ENCODE results near the gene AP2B1.
A peak's percentile ranks its signal among the peaks of the same experiment; 100 is the strongest.
"Not testable (repeated sequence)": the region's sequence is repeated elsewhere in the genome, so short reads cannot be mapped to it uniquely, and the experiment has no call there.

The AP2B1 gene

GRCh38 chr17:35587074-35587961, at the start of gene AP2B1:
AP2B1 (plus strand) TSS chr17:35587322; CDS start chr17:35594031, 6,709 bp downstream.
- in situ Hi-C loops (cut with MboI; ENCODE audit: low pct_unique_long_range_greater_than_20kb, low sequenced_read_pairs), result no loop called here

DNA sequence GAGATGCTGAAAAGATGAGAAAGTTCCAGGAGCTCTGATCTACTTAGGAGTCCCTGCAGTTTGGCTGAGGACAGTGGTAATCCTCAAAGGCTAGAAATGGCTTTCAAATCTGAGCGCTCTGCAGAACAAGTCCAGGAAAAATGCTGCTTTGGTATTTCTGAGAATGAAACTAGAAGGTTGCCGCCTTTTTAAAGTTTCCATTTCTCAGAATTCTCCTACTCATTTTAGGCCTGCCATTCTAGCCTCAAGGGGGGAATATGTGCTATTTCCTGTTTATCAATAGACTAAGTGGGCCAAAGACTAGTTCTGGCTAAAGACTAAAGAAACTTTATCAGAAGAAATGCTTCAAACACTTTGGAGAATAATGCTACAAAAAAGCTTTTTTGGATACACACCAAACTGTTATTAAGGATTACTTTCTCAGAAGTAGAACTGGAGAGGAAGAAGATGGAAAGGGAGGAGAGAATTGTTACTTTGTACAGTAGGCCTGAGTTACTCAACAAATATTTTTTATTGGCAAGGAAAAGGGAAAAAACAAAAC, 49.5 kb upstream of the AP2B1 start, which contains the start of gene SLFN12L:
SLFN12L (minus strand) TSS at position 78 of the 541 bp plus-strand sequence. CDS start 15,314 bp downstream, outside the sequence.
- peak; percentile 90 for DNase-seq
- in situ Hi-C loops (cut with MboI; ENCODE audit: low pct_unique_long_range_greater_than_20kb, low sequenced_read_pairs), result loop anchor here (25.0 kb wide), 1 partner anchor 175 kb away; the partner anchor contains the start of gene SLFN11

More at GRCh38 chr17:35587074-35587961, at the start of gene AP2B1:
- DNase-seq, result peak; percentile 98

DNA sequence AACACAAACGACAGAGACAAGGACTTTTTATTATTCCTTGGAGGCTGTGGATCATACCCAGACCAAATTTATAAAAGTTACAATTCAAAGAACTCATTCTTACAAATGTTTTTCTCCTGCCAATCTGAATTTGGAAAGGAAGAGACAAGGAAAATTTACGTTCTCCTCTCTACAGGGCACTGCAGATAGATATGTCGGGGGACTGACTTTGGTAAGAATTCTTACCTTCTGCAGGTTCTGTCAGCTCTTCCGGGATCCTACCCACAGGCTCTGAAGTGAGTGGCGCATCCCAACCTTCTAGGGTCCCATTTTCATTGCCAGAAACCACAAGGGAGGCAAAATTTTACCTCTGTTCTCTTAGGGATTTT, 47.5 kb upstream of the AP2B1 start:
- no peak for DNase-seq
- in situ Hi-C loops (cut with MboI; ENCODE audit: low pct_unique_long_range_greater_than_20kb, low sequenced_read_pairs), result loop anchor here (25.0 kb wide), 1 partner anchor 177 kb away; the partner anchor contains the start of gene SLFN11

GRCh38 chr17:35540589-35541404, 46.3 kb upstream of the AP2B1 start:
- DNase-seq, result peak; percentile 58
- in situ Hi-C loops (cut with MboI; ENCODE audit: low pct_unique_long_range_greater_than_20kb, low sequenced_read_pairs), result loop anchor here (25.0 kb wide), 1 partner anchor 178 kb away; the partner anchor contains the start of gene SLFN11

GRCh38 chr17:35541434-35541833, 45.7 kb upstream of the AP2B1 start:
- in situ Hi-C loops (cut with MboI; ENCODE audit: low pct_unique_long_range_greater_than_20kb, low sequenced_read_pairs), result loop anchor here (25.0 kb wide), 1 partner anchor 179 kb away; the partner anchor contains the start of gene SLFN11
- no peak for DNase-seq

GRCh38 chr17:35542990-35543389, 44.1 kb upstream of the AP2B1 start:
- DNase-seq, result peak; percentile 80
- in situ Hi-C loops (cut with MboI; ENCODE audit: low pct_unique_long_range_greater_than_20kb, low sequenced_read_pairs), result loop anchor here (25.0 kb wide), 1 partner anchor 181 kb away; the partner anchor contains the start of gene SLFN11

GRCh38 chr17:35543856-35544255, 43.3 kb upstream of the AP2B1 start:
- DNase-seq, result no peak
- in situ Hi-C loops (cut with MboI; ENCODE audit: low pct_unique_long_range_greater_than_20kb, low sequenced_read_pairs), result loop anchor here (25.0 kb wide), 1 partner anchor 182 kb away; the partner anchor contains the start of gene SLFN11

GRCh38 chr17:35545150-35545549, 42.0 kb upstream of the AP2B1 start:
- in situ Hi-C loops (cut with MboI; ENCODE audit: low pct_unique_long_range_greater_than_20kb, low sequenced_read_pairs), result loop anchor here (25.0 kb wide), 1 partner anchor 183 kb away; the partner anchor contains the start of gene SLFN11
- no peak for DNase-seq

GRCh38 chr17:35546487-35546886, 40.6 kb upstream of the AP2B1 start:
- in situ Hi-C loops (cut with MboI; ENCODE audit: low pct_unique_long_range_greater_than_20kb, low sequenced_read_pairs), result loop anchor here (25.0 kb wide), 1 partner anchor 184 kb away; the partner anchor contains the start of gene SLFN11
- DNase-seq, result no peak

- DNase-seq, result no peak
- in situ Hi-C loops (cut with MboI; ENCODE audit: low pct_unique_long_range_greater_than_20kb, low sequenced_read_pairs), result loop anchor here (25.0 kb wide), 1 partner anchor 186 kb away; the partner anchor contains the start of gene SLFN11
Measured at GRCh38 chr17:35548208-35548810, 38.8 kb upstream of the AP2B1 start.

- in situ Hi-C loops (cut with MboI; ENCODE audit: low pct_unique_long_range_greater_than_20kb, low sequenced_read_pairs), result loop anchor here (25.0 kb wide), 1 partner anchor 187 kb away; the partner anchor contains the start of gene SLFN11
- DNase-seq, result no peak
Measured at GRCh38 chr17:35548978-35549377, 38.1 kb upstream of the AP2B1 start.

DNA sequence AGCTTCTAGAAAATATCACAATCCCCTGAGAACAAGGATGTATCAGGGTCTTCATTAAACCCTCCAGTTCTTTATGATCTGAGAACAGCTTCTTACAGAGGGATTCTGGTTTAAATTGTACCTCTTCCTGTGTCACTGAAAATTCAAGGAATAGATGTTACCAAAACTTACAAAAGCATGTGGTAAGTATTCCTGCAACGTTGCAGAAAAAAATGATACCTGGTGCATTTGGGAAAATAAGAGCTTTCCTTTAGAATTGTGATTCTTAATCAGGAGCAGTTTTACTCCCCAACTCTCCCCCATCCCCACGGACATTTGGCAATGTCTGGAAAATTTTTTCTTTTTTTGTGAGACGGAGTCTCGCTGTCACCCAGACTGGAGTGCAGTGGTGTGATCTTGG, 33.8 kb upstream of the AP2B1 start:
- in situ Hi-C loops (cut with MboI; ENCODE audit: low pct_unique_long_range_greater_than_20kb, low sequenced_read_pairs), result no loop called here
- no peak for DNase-seq

GRCh38 chr17:35554668-35555067, 32.5 kb upstream of the AP2B1 start:
- in situ Hi-C loops (cut with MboI; ENCODE audit: low pct_unique_long_range_greater_than_20kb, low sequenced_read_pairs), result no loop called here
- DNase-seq, result no peak

GRCh38 chr17:35555691-35556090, 31.4 kb upstream of the AP2B1 start:
- in situ Hi-C loops (cut with MboI; ENCODE audit: low pct_unique_long_range_greater_than_20kb, low sequenced_read_pairs), result no loop called here
- no peak for DNase-seq

DNA sequence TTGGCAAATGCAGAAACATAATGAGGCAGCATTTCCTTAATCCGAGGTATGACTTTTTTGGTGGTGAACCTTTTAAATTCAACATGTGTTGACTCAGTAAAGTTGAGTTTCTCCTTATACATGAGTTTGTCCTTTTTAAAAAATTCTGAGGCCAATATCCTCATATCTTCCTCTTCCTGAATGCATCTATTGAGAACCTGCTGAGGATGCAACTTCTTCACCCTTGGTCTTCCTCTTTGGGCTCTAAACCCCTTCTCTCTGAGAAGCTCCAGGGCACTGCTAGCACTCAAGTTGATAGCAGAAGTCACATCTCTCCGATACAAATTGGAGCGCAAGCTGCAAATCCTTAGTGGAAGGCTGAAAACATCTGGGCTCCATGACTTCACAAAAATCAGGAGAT, 29.8 kb upstream of the AP2B1 start:
- DNase-seq, result no peak
- in situ Hi-C loops (cut with MboI; ENCODE audit: low pct_unique_long_range_greater_than_20kb, low sequenced_read_pairs), result no loop called here

- in situ Hi-C loops (cut with MboI; ENCODE audit: low pct_unique_long_range_greater_than_20kb, low sequenced_read_pairs), result no loop called here
- DNase-seq, result peak; percentile 53
Measured at GRCh38 chr17:35559495-35560210, 27.5 kb upstream of the AP2B1 start.

DNA sequence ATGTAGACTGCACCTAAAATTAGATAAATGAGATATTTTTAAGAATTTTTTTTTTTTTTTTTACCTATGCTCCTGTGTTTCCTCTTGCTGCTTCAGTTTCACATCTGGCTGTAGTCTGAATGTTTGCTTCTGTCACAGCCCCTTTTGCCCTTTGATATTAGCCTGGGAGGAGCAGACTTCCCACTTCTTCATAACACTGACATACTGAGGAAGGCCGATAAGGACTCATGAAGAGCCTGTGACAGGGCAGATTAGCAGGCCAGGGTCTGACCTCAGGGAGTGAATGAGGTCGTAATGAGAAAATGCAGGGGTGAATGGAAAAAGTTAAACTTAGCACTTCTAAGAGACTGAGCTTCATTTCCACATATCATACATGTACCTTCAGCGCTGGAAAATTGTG, 26.4 kb upstream of the AP2B1 start, which contains the start of gene SLFN14:
SLFN14 (minus strand) TSS at position 117 of the 400 bp plus-strand sequence. CDS start 2,757 bp downstream, outside the sequence.
- DNase-seq, result peak; percentile 91
- in situ Hi-C loops (cut with MboI; ENCODE audit: low pct_unique_long_range_greater_than_20kb, low sequenced_read_pairs), result no loop called here

DNA sequence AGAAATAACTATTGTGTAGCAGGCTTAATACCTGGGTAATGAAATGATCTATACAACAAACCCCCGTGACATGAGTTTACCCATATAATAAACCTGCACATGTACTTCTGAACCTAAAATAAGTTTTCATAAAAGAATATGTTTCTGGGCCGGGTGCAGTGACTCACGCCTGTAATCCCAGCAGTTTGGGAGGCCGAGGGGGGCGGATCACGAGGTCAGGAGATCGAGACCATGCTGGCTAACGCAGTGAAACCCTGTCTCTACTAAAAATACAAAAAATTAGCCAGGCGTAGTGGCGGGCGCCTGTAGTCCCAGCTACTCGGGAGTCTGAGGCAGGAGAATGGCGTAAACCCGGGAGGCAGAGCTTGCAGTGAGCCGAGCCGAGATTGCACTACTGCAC, 23.9 kb upstream of the AP2B1 start:
- in situ Hi-C loops (cut with MboI; ENCODE audit: low pct_unique_long_range_greater_than_20kb, low sequenced_read_pairs); DNase-seq: not testable (repeated sequence)
